Measurements from ENCODE around the gene SPNS2. TPM values are rescaled to one million over a fixed set of nuclear protein-coding genes. Genes with fewer than 3 reads are reported as not detected.

SPNS2 gene
- total and polyA plus RNA-seq, 10 of the 15 experiments (the other 5 are each of a cell fraction or from before 2014, with no cell fraction given) = 0.04 to 1.1 (median 0.23) TPM; not detected in 2

- TF ChIP-seq REST (IDR thresholded peaks at IDR 0.05; ENCODE audit: low read depth, low read length) (no peak), HDAC2 (IDR thresholded peaks at IDR 0.05) (no peak), KDM1A (IDR thresholded peaks at IDR 0.05; ENCODE audit: borderline replicate concordance) (no peak), RBBP5 (conservative IDR thresholded peaks at IDR 0.05) (no peak), USF1 (IDR thresholded peaks at IDR 0.05; ENCODE audit: borderline replicate concordance, extremely low read length, insufficient read depth, low read depth, low read length) (peak; percentile 36), EGR1 (IDR thresholded peaks at IDR 0.05; ENCODE audit: borderline replicate concordance in 1 of 2, low read depth in 2 of 2, low read length in 2 of 2) (no peak), HDGF (IDR thresholded peaks at IDR 0.05) (peak; percentile 47; the same call in 1 of the 2 replicates), CTCF (IDR thresholded peaks at IDR 0.05 in 2 of 3, conservative IDR thresholded peaks at IDR 0.05 in 1 of 3; ENCODE audit: control insufficient read depth in 2 of 3, extremely low read depth in 1 of 3, insufficient read depth in 1 of 3, low read depth in 3 of 3, low read length in 3 of 3) (0 out of 6 replicates have a peak, but pooled peaks of 1 of the 3 experiments have one; percentile 12), PBX3 (IDR thresholded peaks at IDR 0.05; ENCODE audit: insufficient replicate concordance, low read depth, low read length) (no peak), ZBTB40 (IDR thresholded peaks at IDR 0.05; ENCODE audit: borderline replicate concordance) (peak; percentile 91), BCL11A (IDR thresholded peaks at IDR 0.05; ENCODE audit: low read depth, low read length) (0 out of 2 replicates have a peak, but pooled peaks have one; percentile 3), RELB (IDR thresholded peaks at IDR 0.05; ENCODE audit: low read depth) (0 out of 2 replicates have a peak, but pooled peaks have one; percentile 27), NRF1 (conservative IDR thresholded peaks at IDR 0.05; ENCODE audit: low read depth, low read length) (peak; percentile 94), SMARCA5 (IDR thresholded peaks at IDR 0.05) (peak; percentile 52; the same call in 1 of the 2 replicates)
Observed at GRCh38 chr17:4554997-4555799, 56.5 kb downstream of the SPNS2 start, which contains the start of gene MYBBP1A (continued).
